ENCODE data around the gene CAMTA1.

The CAMTA1 gene

GRCh38 chr1:7232441-7233236 lies 447.4 kb downstream of the CAMTA1 start:
- no peak overlapping the region for H3K4me3 ChIP-seq (ENCODE audit: low read depth in 1 of 2, low read length in 2 of 2)
- H3K36me3 ChIP-seq (ENCODE audit: insufficient read depth, low read length): no peaks in the 10 kb centered on the region
- H3K9ac ChIP-seq (ENCODE audit: low read length): no peak overlapping the region
- no peak overlapping the region for H3K27ac ChIP-seq (ENCODE audit: low read depth, low read length)
- H3K9me3 ChIP-seq (ENCODE audit: low read length): no peaks in the 10 kb centered on the region
- H3K4me1 ChIP-seq (ENCODE audit: insufficient read depth, low read length): no peaks in the 10 kb centered on the region
- no peaks in the 10 kb centered on the region for H3K27me3 ChIP-seq (ENCODE audit: control insufficient read depth in 1 of 2, insufficient read depth in 2 of 2, low read length in 2 of 2)

GRCh38 chr1:7233237-7233540 lies 447.9 kb downstream of the CAMTA1 start:
- Histone ChIP-seq H3K9ac (ENCODE audit: low read length) (no peak overlapping the region), H3K4me1 (ENCODE audit: insufficient read depth, low read length) (no peaks in the 10 kb centered on the region), H3K4me3 (ENCODE audit: low read depth in 1 of 2, low read length in 2 of 2) (no peak overlapping the region), H3K27me3 (ENCODE audit: control insufficient read depth in 1 of 2, insufficient read depth in 2 of 2, low read length in 2 of 2) (no peaks in the 10 kb centered on the region), H3K27ac (ENCODE audit: low read depth, low read length) (no peak overlapping the region), H3K36me3 (ENCODE audit: insufficient read depth, low read length) (no peaks in the 10 kb centered on the region), H3K9me3 (ENCODE audit: low read length) (no peaks in the 10 kb centered on the region)

GRCh38 chr1:7233646-7234470 lies 448.6 kb downstream of the CAMTA1 start:
- Histone ChIP-seq H3K4me3 (ENCODE audit: low read depth in 1 of 2, low read length in 2 of 2) (no peak overlapping the region), H3K4me1 (ENCODE audit: insufficient read depth, low read length) (no peaks in the 10 kb centered on the region), H3K9ac (ENCODE audit: low read length) (no peak overlapping the region), H3K27me3 (ENCODE audit: control insufficient read depth in 1 of 2, insufficient read depth in 2 of 2, low read length in 2 of 2) (no peaks in the 10 kb centered on the region), H3K27ac (ENCODE audit: low read depth, low read length) (no peak overlapping the region), H3K36me3 (ENCODE audit: insufficient read depth, low read length) (no peaks in the 10 kb centered on the region), H3K9me3 (ENCODE audit: low read length) (no peaks in the 10 kb centered on the region)

- Histone ChIP-seq H3K9me3 (ENCODE audit: low read length) (no peaks in the 10 kb centered on the region), H3K4me1 (ENCODE audit: insufficient read depth, low read length) (no peaks in the 10 kb centered on the region), H3K4me3 (ENCODE audit: low read depth in 1 of 2, low read length in 2 of 2) (no peak overlapping the region), H3K9ac (ENCODE audit: low read length) (no peak overlapping the region), H3K27me3 (ENCODE audit: control insufficient read depth in 1 of 2, insufficient read depth in 2 of 2, low read length in 2 of 2) (no peaks in the 10 kb centered on the region), H3K36me3 (ENCODE audit: insufficient read depth, low read length) (no peaks in the 10 kb centered on the region), H3K27ac (ENCODE audit: low read depth, low read length) (no peak overlapping the region)
Observed at GRCh38 chr1:7234471-7234755, 449.2 kb downstream of the CAMTA1 start.

- Histone ChIP-seq H3K9ac (ENCODE audit: low read length) (no peak overlapping the region), H3K4me3 (ENCODE audit: low read depth in 1 of 2, low read length in 2 of 2) (no peak overlapping the region), H3K9me3 (ENCODE audit: low read length) (no peaks in the 10 kb centered on the region), H3K4me1 (ENCODE audit: insufficient read depth, low read length) (no peaks in the 10 kb centered on the region), H3K27ac (ENCODE audit: low read depth, low read length) (no peak overlapping the region), H3K27me3 (ENCODE audit: control insufficient read depth in 1 of 2, insufficient read depth in 2 of 2, low read length in 2 of 2) (no peaks in the 10 kb centered on the region), H3K36me3 (ENCODE audit: insufficient read depth, low read length) (no peaks in the 10 kb centered on the region)
Observed at GRCh38 chr1:7235871-7236517, 450.7 kb downstream of the CAMTA1 start.

GRCh38 chr1:7236844-7237515 lies 451.7 kb downstream of the CAMTA1 start:
- Histone ChIP-seq H3K4me1 (ENCODE audit: insufficient read depth, low read length) (no peaks in the 10 kb centered on the region), H3K36me3 (ENCODE audit: insufficient read depth, low read length) (no peaks in the 10 kb centered on the region), H3K9ac (ENCODE audit: low read length) (no peak overlapping the region), H3K27me3 (ENCODE audit: control insufficient read depth in 1 of 2, insufficient read depth in 2 of 2, low read length in 2 of 2) (no peaks in the 10 kb centered on the region), H3K9me3 (ENCODE audit: low read length) (no peaks in the 10 kb centered on the region), H3K4me3 (ENCODE audit: low read depth in 1 of 2, low read length in 2 of 2) (no peak overlapping the region), H3K27ac (ENCODE audit: low read depth, low read length) (no peak overlapping the region)

- Histone ChIP-seq H3K4me3 (ENCODE audit: low read depth in 1 of 2, low read length in 2 of 2) (no peak overlapping the region), H3K9ac (ENCODE audit: low read length) (no peak overlapping the region), H3K4me1 (ENCODE audit: insufficient read depth, low read length) (peaks cover 12% of the 10 kb centered on the region), H3K27ac (ENCODE audit: low read depth, low read length) (no peak overlapping the region), H3K9me3 (ENCODE audit: low read length) (no peaks in the 10 kb centered on the region), H3K36me3 (ENCODE audit: insufficient read depth, low read length) (no peaks in the 10 kb centered on the region), H3K27me3 (ENCODE audit: control insufficient read depth in 1 of 2, insufficient read depth in 2 of 2, low read length in 2 of 2) (no peaks in the 10 kb centered on the region)
Observed at GRCh38 chr1:7247158-7247557, 461.9 kb downstream of the CAMTA1 start.

- H3K9me3 ChIP-seq (ENCODE audit: low read length): no peaks in the 10 kb centered on the region
- H3K36me3 ChIP-seq (ENCODE audit: insufficient read depth, low read length): no peaks in the 10 kb centered on the region
- peaks cover 12% of the 10 kb centered on the region for H3K4me1 ChIP-seq (ENCODE audit: insufficient read depth, low read length)
- no peaks in the 10 kb centered on the region for H3K27me3 ChIP-seq (ENCODE audit: control insufficient read depth in 1 of 2, insufficient read depth in 2 of 2, low read length in 2 of 2)
- no peak overlapping the region for H3K4me3 ChIP-seq (ENCODE audit: low read depth in 1 of 2, low read length in 2 of 2)
- H3K9ac ChIP-seq (ENCODE audit: low read length): no peak overlapping the region
- H3K27ac ChIP-seq (ENCODE audit: low read depth, low read length): no peak overlapping the region
Observed at GRCh38 chr1:7247791-7248548, 462.7 kb downstream of the CAMTA1 start.

- H3K4me1 ChIP-seq (ENCODE audit: insufficient read depth, low read length): peaks cover 12% of the 10 kb centered on the region
- no peaks in the 10 kb centered on the region for H3K9me3 ChIP-seq (ENCODE audit: low read length)
- H3K27me3 ChIP-seq (ENCODE audit: control insufficient read depth in 1 of 2, insufficient read depth in 2 of 2, low read length in 2 of 2): no peaks in the 10 kb centered on the region
- H3K9ac ChIP-seq (ENCODE audit: low read length): no peak overlapping the region
- no peak overlapping the region for H3K4me3 ChIP-seq (ENCODE audit: low read depth in 1 of 2, low read length in 2 of 2)
- H3K36me3 ChIP-seq (ENCODE audit: insufficient read depth, low read length): no peaks in the 10 kb centered on the region
- no peak overlapping the region for H3K27ac ChIP-seq (ENCODE audit: low read depth, low read length)
Observed at GRCh38 chr1:7248549-7249199, 463.4 kb downstream of the CAMTA1 start.

GRCh38 chr1:7249516-7249915 lies 464.3 kb downstream of the CAMTA1 start:
- Histone ChIP-seq H3K27me3 (ENCODE audit: control insufficient read depth in 1 of 2, insufficient read depth in 2 of 2, low read length in 2 of 2) (no peaks in the 10 kb centered on the region), H3K36me3 (ENCODE audit: insufficient read depth, low read length) (no peaks in the 10 kb centered on the region), H3K9me3 (ENCODE audit: low read length) (no peaks in the 10 kb centered on the region), H3K27ac (ENCODE audit: low read depth, low read length) (no peak overlapping the region), H3K4me1 (ENCODE audit: insufficient read depth, low read length) (peaks cover 12% of the 10 kb centered on the region), H3K9ac (ENCODE audit: low read length) (no peak overlapping the region), H3K4me3 (ENCODE audit: low read depth in 1 of 2, low read length in 2 of 2) (no peak overlapping the region)

Measured in muscle layer of colon (tissue), 2 donors.